Esophagus squamous epithelium (tissue), 4 donors: ENCODE results near the gene EEF1B2.

Experiments used
- POLR2A ChIP-seq, 4 donors: fragments of 450-650 bp; IDR thresholded peaks; one replicate each; pipeline ENCODE4 v1.6.1; 2017; ENCODE audit warnings: antibody characterized with exemption in 4 of 4, mild to moderate bottlenecking in 4 of 4, moderate library complexity in 3 of 4
- TF ChIP-seq, protein P1 (sequence below), 6 experiments: fragments of 450-650 bp in 4 of 6; fragments of 200-600 bp in 2 of 6; sonication (generic) in 2 of 6; IDR thresholded peaks; one replicate each; pipeline ENCODE4 v1.5.1; 2016 to 2019; ENCODE audit warnings: antibody characterized with exemption in 6 of 6, mild to moderate bottlenecking in 4 of 6, moderate library complexity in 4 of 6

DNA sequence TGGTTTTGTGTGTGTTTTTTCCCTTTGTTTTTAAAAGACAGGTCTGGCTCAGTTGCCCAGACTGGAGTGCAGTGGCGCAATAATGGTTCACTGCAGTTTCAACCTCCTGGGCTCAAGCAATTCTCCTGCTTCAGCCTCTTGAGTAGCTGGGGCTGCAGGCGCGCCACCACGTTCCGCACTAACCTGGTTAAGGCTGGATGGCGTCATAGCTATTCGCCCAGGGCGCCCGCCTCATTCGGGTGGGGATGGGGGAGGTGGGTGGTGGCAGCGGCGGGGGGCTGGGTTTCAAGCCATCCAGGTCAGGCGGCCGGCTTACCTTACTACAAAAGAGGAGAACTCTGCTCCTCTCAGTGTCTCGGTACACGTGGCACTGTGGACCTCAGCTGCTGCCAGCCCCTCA is 42.8 kb downstream of the EEF1B2 start:
- TF ChIP-seq, protein P1, sequence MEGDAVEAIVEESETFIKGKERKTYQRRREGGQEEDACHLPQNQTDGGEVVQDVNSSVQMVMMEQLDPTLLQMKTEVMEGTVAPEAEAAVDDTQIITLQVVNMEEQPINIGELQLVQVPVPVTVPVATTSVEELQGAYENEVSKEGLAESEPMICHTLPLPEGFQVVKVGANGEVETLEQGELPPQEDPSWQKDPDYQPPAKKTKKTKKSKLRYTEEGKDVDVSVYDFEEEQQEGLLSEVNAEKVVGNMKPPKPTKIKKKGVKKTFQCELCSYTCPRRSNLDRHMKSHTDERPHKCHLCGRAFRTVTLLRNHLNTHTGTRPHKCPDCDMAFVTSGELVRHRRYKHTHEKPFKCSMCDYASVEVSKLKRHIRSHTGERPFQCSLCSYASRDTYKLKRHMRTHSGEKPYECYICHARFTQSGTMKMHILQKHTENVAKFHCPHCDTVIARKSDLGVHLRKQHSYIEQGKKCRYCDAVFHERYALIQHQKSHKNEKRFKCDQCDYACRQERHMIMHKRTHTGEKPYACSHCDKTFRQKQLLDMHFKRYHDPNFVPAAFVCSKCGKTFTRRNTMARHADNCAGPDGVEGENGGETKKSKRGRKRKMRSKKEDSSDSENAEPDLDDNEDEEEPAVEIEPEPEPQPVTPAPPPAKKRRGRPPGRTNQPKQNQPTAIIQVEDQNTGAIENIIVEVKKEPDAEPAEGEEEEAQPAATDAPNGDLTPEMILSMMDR (IDR thresholded peaks at IDR 0.05): no peak
- TF ChIP-seq POLR2A (IDR thresholded peaks at IDR 0.05): no peak
